ENCODE results near the gene PFKM. TPM values are rescaled to one million over a fixed set of nuclear protein-coding genes. Genes with fewer than 3 reads are reported as not detected.

The PFKM gene
- total RNA-seq, 2 donors from 2014 or later: 36.9 to 71.9 TPM

GRCh38 chr12:48189331-48190125 lies 70.4 kb downstream of the PFKM start:
- Histone ChIP-seq H3K9me3 (no peaks in the 10 kb centered on the region), H3K36me3 (no peaks in the 10 kb centered on the region), H3K4me3 (no peak overlapping the region), H3K27me3 (replicated peaks; ENCODE audit: insufficient read depth) (peaks cover 4% of the 10 kb centered on the region), H3K27ac (no peak overlapping the region), H3K4me1 (replicated peaks) (no peaks in the 10 kb centered on the region)
- WGBS: 41% methylated on average over 6 of the region's 6 CpGs
- TF ChIP-seq POLR2A (IDR thresholded peaks at IDR 0.05) (no peak), POLR2AphosphoS5 (IDR thresholded peaks at IDR 0.05) (peak; percentile 9)
- TF ChIP-seq, protein P1, sequence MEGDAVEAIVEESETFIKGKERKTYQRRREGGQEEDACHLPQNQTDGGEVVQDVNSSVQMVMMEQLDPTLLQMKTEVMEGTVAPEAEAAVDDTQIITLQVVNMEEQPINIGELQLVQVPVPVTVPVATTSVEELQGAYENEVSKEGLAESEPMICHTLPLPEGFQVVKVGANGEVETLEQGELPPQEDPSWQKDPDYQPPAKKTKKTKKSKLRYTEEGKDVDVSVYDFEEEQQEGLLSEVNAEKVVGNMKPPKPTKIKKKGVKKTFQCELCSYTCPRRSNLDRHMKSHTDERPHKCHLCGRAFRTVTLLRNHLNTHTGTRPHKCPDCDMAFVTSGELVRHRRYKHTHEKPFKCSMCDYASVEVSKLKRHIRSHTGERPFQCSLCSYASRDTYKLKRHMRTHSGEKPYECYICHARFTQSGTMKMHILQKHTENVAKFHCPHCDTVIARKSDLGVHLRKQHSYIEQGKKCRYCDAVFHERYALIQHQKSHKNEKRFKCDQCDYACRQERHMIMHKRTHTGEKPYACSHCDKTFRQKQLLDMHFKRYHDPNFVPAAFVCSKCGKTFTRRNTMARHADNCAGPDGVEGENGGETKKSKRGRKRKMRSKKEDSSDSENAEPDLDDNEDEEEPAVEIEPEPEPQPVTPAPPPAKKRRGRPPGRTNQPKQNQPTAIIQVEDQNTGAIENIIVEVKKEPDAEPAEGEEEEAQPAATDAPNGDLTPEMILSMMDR (IDR thresholded peaks at IDR 0.05): peak; percentile 46 to 80 (median 60)
- peak; percentile 60 for DNase-seq (ENCODE audit: low spot score)
- intact Hi-C loops (cut with DNase I): no loop called here

DNA sequence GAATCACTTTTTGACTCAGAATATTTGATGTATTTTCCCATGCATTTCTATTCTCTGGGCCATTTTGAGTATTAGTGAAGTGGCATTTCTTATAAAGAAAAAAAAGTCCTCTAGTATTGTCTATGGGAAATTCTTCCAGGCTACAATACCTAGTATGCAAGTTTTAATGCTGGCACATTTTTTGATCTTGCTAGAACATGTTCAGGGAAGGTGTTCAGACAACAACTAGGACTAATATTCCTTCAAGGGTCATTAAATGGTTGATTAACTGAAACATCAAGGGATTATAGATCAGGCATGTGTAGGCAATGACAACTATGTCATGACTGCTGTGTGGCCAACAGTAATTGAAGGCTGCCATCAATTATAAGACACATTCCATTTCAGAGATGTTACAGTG lies 71.9 kb downstream of the PFKM start:
- Histone ChIP-seq H3K27me3 (replicated peaks; ENCODE audit: insufficient read depth) (no peaks in the 10 kb centered on the region), H3K36me3 (no peaks in the 10 kb centered on the region), H3K9me3 (no peaks in the 10 kb centered on the region), H3K4me3 (no peak overlapping the region), H3K4me1 (replicated peaks) (no peaks in the 10 kb centered on the region), H3K27ac (no peak overlapping the region)
- TF ChIP-seq POLR2AphosphoS5 (IDR thresholded peaks at IDR 0.05): no peak
- TF ChIP-seq POLR2A (IDR thresholded peaks at IDR 0.05): no peak
- TF ChIP-seq, protein P1 (IDR thresholded peaks at IDR 0.05): no peak
- no peak for DNase-seq (ENCODE audit: low spot score)
- intact Hi-C loops (cut with DNase I): no loop called here

DNA sequence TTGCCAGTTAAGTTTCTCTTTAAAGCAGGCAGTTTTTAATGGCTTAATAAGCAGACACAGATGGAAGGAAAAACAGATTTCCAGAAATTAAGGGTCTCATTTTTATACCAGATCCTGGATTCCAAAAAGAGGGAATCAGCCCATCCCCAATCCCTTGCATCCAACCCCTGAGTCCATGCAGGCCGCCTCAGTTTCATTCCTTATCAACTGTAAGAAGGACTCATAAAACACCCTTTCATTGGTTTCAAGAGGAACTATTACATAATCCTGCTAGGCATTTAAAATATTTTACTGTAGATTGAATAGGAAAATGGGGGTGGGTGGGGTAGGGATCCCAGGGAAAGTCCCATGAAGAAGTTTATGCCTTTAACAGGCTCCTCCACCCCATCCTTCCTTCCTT lies 73.7 kb downstream of the PFKM start:
- Histone ChIP-seq H3K27ac (no peak overlapping the region), H3K4me3 (no peak overlapping the region), H3K4me1 (replicated peaks) (no peaks in the 10 kb centered on the region), H3K9me3 (no peaks in the 10 kb centered on the region), H3K36me3 (no peaks in the 10 kb centered on the region), H3K27me3 (replicated peaks; ENCODE audit: insufficient read depth) (no peaks in the 10 kb centered on the region)
- 61% methylated on average over 1 of the region's 1 CpG for WGBS
- DNase-seq (ENCODE audit: low spot score): no peak
- intact Hi-C loops (cut with DNase I): no loop called here
- TF ChIP-seq, protein P1 (IDR thresholded peaks at IDR 0.05): no peak
- no peak for TF ChIP-seq POLR2A (IDR thresholded peaks at IDR 0.05)
- no peak for TF ChIP-seq POLR2AphosphoS5 (IDR thresholded peaks at IDR 0.05)

- Histone ChIP-seq H3K36me3 (no peaks in the 10 kb centered on the region), H3K4me1 (replicated peaks) (no peaks in the 10 kb centered on the region), H3K27ac (no peak overlapping the region), H3K9me3 (no peaks in the 10 kb centered on the region), H3K4me3 (no peak overlapping the region), H3K27me3 (replicated peaks; ENCODE audit: insufficient read depth) (no peaks in the 10 kb centered on the region)
- intact Hi-C loops (cut with DNase I): no loop called here
- no peak for TF ChIP-seq POLR2AphosphoS5 (IDR thresholded peaks at IDR 0.05)
- TF ChIP-seq POLR2A (IDR thresholded peaks at IDR 0.05): no peak
- TF ChIP-seq, protein P1 (IDR thresholded peaks at IDR 0.05): no peak
- no peak for DNase-seq (ENCODE audit: low spot score)
- 16% methylated on average over 2 of the region's 2 CpGs for WGBS
Observed at GRCh38 chr12:48193623-48194022, 74.5 kb downstream of the PFKM start.

DNA sequence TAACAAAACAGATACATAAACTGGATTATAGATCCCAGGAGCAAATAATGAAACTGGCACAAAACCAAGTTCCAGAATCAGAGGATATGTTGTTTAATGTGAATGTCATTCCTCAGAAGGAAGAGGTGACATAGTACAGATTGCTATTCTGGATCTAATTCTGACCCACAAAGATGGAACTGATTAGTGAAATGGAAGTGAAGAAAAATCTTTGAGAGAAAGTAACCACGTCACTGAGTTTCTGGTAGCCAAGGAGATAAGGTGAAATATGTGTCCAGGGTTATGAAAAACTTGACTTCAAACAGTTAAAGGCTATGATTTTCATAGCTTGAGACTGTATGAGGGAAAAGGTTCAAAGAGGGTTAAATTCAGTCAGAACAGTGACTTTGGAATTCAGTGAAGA lies 75.6 kb downstream of the PFKM start:
- WGBS: 37% methylated on average over 1 of the region's 1 CpG
- no peaks in the 10 kb centered on the region for H3K4me1 ChIP-seq (replicated peaks)
- no peaks in the 10 kb centered on the region for H3K27me3 ChIP-seq (replicated peaks; ENCODE audit: insufficient read depth)
- no peaks in the 10 kb centered on the region for H3K9me3 ChIP-seq
- no peaks in the 10 kb centered on the region for H3K36me3 ChIP-seq
- H3K27ac ChIP-seq: no peak overlapping the region
- no peak for DNase-seq (ENCODE audit: low spot score)
- TF ChIP-seq, protein P1 (IDR thresholded peaks at IDR 0.05): no peak
- no peak for TF ChIP-seq POLR2A (IDR thresholded peaks at IDR 0.05)
- TF ChIP-seq POLR2AphosphoS5 (IDR thresholded peaks at IDR 0.05): no peak
- no peak overlapping the region for H3K4me3 ChIP-seq
- intact Hi-C loops (cut with DNase I): loop anchor here (5.0 kb wide), 1 partner anchor 158 kb away; the partner anchor contains the start of gene ZNF641

All from prostate gland (tissue), 2 donors.